LoVo (cell line): ENCODE data around the gene PRKCA.
"Not testable (repeated sequence)": the region's sequence is repeated elsewhere in the genome, so short reads cannot be mapped to it uniquely, and the experiment has no call there.

Source experiments
- DNase-seq: peaks from one replicate; pipeline ENCODE4 v3.0.0-alpha.2; 2016; ENCODE audit warnings: low spot score

The PRKCA gene

DNA sequence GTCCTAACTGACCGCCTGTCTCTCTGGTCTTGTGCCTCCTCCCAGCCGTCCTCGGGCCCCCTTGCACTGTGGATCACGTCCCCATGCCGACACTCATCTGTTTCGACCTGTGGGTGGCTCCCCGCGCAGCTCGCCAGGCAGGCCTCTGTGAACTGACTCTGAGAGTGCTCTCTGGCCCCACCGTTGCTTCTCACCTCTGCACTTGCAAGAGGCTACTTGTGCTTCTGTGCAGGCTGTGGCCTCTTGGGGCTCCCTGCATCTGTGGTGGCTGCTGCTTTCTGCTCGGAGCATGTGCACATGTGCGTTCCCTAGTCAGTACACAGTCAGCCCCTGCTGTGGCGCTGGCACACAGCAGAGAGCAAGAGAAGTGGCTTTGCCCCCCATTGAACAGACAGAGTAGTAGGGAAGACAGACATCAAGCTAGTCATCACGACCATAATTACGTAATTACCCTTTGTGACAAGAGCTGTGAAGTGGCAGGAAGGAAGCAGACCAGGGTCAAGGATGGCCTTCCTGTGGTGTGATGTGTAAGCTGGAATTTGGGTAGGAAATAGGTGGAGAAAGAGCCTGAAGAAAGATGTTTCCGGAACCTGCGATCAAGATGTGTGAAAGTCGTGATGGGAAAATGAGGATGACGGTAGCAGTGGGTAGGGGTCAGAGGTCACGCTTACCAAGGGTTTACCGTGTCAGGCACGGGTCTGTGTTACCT, 276.5 kb downstream of the PRKCA start:
- DNase-seq: no peak

DNA sequence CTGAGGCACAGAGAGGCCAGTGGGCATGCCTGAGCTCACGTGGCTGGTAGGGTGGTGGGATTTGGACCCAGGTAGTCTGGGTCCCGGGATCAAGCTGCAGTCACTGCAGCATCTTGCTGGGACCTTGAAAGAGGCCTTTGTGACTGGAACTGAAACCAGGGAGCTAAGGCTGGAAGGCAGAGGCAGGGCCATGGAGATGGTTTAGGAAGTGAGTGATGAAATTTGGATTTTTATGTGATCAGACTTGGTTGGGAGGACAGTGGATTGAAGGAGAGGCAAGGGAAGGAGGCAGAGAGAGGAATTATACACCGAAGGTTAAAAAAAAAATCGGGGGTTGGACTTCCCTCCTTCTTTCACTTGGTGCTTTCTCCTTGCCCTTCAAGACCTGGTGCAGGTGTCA, 277.1 kb downstream of the PRKCA start:
- no peak for DNase-seq

DNA sequence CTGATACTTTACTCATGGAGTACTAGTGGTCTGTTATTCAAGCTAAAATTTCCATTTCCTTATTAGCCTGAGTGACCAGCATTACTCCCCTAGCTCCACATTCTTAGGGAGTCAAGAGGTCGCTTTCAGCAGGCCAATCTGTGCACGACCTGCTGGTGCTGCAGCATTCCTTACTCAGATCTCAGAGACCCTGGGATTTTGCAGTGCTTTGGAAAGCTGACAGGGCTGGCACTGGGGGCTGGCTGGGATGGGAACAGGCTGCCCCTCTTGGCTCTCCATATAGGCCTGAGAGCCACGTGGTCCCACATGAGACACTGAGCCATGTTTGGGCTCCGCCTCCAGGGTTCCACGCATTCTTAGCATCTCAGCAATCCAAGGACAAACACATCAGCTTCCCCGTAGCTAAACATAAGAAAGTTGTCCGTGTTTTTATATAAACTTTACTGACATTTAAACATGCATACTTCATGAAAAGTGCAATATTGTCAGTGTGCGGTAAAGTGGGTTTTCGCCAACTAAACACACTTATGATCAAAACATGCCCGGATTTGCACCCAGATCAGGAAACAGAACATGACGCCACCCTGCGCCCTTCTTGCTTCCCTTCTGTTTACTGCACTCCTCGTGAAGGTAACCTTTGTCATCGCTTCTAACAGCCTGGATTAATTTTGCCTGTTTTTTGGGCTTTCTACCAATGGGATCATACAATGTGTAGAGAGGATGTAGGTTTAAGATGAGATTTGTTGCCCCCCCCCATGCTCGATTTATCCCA, 278.0 kb downstream of the PRKCA start:
- no peak for DNase-seq

DNA sequence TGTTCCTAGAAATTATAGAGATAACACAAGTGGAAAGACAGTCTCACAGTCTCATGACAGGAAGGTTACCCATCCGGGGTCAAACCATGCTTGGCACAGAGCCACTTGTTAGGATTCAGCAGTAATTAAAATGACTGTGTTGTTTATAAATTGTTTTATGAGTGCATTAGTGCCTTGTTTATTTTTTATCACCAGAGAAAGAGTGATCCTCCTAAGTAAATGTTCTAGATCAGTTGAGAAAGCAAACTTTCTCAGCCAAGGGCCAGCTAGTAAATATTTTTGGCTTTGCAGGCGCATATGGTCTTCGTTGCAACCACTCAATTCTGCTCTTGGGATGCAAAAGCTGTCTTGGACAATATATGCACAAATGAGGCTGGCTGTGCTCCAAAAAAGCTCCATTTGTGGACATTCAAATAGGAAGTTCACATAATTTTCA, 278.6 kb downstream of the PRKCA start:
- DNase-seq: peak; percentile 37

DNA sequence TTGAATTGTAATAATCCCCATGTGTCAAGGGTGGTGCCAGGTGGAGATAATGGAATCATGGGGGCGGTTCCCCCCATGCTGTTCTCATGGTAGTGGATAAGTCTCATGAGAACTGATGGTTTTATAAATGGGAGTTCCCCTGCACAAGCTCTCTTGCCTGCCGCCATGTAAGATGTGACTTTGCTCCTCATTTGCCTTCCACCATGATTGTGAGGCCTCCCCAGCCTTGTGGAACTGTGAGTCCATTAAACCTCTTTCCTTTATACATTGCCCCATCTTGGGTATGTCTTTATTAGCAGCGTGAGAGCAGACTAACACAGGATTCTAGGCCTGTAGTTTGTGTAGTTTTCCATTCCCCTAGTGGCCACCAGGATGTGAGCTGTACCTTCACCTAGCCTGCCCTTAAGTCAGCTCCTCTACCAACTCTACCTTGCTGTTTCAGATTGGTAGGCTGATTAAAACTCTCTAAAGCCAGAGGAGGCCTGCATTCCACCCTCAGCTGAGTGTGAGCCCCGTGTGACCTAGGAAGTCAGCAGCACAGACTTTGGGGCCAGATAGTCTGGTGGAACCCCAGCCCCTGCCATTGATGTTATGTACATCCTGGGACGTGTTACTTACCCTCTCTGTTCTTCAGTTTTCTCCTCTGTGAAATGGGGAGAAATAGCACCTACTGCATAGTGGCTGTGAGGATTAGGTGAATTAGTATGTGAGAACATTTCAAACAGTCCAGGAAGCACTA, 280.1 kb downstream of the PRKCA start:
- DNase-seq: no peak

DNA sequence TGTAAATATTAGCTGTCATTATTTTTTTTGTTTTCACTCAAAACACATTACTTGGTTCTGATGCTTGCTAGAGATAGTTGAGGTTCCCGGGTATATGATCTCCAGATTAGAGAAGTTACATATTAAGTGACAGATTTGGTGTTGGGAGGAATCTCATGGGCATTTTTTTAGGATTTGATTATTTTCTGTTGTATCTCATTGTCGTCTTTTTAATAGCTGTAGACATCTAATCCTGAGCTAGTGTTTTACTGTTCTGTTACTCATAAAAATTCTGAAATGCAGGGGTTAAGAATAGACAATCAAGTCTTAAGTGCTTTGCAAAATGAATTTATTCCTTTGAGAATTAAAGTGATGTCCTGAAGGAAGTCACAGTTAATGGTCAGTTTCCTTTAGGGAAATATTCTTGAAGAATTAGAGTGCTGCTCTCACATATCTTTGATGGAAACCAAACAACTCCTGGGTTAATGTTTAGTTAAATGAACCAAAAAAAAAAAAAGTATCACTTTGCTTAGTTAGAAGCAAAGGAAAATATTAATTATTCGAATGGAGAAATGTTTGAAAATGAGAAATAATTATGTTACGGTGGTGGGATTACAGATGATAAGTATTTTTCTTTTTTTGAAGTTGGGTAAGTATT, 280.8 kb downstream of the PRKCA start:
- no peak for DNase-seq

DNA sequence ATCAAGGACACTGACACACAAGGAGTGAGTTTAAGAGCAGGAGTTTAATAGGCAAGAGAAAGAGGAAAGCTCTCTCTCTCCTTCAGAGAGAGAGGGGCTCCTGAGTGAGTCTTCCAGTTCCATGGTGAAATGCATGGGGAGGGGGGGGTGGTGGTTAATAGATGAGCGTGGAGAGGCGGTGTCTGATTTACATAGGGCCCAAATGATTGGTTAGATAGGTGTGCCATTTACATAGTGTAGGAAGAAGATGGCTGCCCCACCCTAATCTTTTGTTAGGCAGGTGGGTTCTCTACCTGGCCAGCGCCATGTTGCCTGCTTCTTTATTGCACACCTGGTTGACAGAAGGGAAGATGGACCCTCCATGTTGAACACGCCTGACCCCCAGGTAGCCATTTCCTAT, 282.5 kb downstream of the PRKCA start:
- DNase-seq: no peak

DNA sequence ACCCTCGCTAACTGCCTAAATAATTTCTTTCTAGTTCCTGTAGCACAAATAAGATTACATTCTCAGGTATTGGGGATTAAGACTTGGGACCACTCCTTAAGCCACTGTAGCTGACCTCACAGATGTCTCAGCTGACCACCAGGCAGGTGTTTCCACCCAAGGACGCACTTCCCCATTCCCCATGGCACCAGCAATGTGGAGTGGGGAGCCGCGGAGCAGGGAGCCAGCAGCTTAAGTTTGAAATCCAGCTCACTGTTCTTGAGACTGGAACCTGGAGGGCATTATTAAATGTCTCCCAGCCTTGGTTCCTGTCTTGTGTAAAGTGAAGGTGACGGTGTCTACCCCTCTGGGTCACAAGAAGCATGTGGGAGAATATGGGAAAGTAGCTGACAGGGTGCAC, 283.1 kb downstream of the PRKCA start:
- no peak for DNase-seq

DNA sequence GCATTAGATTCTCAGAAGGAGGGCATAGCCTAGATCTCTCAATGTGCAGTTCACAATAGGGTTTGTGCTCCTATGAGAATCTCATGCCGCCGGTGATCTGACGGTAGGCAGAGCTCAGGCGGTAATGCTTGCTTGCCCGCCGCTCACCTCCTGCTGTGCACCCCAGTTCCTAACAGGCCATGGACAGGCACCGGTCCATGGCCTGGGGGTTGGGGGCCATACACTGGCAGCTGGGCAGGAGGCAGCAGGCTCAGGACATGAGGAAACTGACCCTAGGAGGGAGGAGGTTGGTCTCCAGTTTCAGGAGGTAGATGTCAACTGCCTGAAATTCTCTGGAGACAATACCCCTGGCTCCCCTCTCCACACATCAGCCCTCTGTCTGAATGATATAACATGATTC, 287.5 kb downstream of the PRKCA start:
- no peak for DNase-seq

DNA sequence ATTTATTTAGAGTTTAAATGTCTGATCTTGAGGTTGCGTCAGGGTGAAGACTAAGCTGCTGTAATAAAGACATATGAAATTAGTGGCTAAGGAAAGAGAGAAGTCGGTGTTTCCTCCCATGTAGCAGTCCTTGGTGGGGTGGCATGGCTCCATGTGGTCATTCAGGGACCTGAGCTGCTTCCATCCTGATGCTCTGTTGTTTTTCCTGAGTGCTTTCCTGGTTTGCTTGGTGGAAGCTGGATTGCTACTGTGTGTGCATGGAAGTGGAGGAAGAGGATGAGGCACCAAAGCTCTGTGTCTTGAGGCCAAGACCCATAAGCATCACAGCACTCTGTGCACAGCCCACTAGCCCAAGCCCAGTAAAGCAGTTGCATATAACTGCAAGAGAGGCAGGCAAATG, 290.7 kb downstream of the PRKCA start:
- no peak for DNase-seq

DNA sequence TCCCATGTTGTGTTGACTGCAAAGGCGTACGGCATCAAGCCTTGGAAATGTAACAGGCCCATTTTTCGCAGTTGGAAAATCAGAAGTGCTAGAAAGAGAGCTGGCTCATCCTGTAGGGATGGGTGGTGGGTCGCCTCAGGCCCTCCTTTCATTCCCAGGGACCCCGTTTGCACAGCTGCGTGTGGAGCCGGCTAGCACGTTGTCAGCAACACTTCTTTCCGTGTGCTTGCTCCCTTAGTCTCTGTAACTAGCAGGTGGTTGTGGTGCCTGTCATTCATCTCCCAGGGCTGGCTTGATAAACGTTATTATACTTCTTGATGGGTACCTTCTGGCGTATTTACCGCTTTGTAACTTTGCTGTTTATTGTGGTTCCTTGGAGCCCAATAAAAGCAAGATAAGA, 293.5 kb downstream of the PRKCA start:
- no peak for DNase-seq

DNA sequence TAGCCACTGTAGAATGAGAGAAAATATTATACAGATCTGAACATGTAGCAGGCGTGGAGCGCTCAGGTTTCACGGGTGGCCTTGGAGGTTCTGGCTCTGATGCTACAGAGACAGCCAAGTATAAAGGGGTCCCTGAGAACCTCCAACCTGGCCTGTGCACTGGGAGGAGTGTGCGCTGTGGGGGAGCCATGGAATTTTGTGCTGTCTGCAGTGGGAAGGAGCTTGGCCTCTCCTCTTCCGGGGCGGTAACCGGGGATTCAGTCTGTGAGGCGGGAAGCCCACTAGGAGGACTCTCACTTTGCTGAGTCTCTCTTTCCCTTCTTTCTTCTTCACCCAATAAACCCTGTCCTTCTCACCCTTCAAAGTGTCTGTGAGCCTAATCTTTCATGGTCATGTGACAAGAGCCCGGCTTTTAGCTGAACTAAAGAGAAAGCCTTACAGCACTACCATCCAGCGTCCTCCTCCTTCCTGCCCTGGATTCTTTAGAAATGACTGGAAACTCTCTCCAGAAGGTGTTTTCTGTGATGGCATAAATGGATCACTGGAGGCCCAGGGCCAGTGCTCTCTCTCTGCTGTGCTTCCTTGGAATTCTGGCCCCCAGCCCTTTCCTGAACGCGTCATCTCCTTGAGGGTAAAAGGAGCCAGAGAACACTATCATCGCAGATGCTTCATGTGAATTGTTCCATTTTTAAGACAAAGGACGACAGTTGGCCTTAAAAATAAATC, 300.4 kb downstream of the PRKCA start:
- DNase-seq: no peak

DNA sequence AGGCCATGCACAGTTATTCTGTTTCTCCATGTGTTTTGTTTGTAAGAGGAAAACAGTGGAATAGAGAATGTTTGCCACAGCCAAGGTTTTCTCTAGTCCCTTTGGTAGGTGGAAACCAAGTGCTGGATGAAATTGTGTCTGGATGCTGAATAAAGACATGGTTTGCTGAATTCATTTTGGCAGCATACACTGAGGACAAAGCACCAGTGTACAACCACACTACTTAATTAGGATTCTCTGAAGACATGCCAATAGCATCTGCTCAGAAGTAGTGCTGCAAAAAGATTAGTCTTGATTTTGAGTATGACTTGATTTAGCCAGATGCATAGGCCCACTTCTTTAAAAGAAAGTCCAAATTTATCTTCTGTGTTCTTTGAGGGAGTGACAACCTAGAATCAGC, 302.0 kb downstream of the PRKCA start:
- DNase-seq: no peak

DNA sequence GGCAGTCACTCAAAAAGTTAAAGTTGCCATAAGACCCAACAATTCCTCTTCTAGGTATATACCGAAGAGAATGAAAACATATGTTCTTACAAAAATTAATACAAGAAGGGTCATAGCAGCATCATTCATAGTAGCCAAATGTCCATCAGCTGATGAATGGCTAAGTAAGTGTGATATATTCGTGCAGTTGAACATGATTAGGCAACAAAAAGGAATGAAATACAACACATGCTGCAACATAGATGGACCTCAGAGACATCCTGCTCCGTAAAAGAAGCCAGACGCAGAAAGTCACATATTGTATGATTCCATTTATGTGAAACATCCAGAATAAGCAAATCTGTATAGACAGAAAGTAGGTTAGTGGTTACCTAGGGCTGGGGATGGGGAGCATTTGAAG, 303.1 kb downstream of the PRKCA start:
- no peak for DNase-seq

DNA sequence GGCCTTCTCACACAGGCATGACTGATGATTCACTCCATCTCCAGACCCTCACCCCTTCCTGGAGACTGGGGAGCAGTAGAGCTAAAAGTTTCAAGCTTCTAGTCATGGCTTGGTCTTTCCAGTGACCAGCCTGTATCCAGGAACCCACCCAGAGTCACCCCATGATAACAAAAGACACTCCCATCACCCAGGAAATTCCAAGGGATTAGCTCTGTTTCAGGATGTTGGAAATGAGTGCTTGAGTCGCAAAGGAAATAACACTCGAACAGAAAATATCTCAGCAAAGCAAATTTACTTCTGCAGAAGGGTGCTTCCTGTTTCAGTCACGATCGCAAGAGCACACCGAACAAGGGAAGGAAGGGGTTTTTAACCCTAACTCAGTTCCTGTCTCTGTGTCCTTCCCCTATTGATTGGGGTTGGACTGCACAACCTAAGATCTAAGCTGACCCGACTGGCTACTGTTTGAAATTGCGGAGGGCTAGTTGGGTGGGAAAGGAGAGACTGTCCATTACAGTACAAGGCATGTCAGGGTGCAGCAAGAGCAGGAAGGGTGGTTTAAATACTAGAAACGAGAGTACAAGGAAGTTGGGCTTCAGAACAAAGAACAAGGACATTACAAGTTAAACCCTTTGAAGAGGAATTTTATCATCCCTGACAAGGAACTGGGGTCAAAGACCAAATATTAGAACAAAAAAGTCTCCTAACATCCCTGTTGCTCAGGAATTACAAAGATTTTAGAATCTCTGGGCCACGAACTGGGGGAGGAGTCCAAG, 308.1 kb downstream of the PRKCA start:
- DNase-seq: no peak

DNA sequence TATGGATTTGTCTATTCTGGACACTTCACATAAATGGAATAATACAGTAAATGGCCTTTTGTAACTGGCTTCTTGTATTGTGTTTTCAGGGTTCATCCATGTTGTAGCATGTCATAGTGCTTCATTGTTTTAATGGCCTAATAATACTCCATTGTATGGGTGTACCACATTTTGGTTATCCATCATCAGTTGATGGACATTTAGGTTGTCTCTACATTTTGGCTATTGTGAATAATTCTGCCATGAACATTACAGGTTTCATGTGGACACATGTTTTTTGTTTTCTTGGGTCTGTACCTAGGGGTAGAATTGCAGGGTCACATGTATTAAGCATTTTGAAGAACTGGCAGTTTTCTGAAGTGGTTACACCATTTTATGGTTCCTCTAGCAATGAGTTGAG, 309.0 kb downstream of the PRKCA start:
- no peak for DNase-seq

DNA sequence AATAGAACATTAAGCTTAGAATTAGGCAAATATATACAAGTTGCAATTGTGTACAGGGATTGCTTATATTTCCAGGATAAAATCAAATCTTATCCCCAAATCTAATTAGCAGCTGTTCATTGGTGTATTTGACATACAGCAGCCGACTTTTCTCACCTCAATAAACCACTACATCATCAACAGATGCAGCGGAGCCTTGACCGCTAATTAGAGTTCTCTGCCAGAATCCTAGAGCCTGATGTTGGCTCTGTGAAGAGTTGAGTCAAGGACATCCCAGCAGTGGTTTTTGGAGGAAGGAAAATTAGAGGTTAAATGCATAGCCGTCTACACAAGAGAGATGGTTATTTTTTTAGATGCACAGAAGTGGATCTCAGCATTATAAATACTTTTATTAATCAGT, 310.6 kb downstream of the PRKCA start:
- DNase-seq: no peak

DNA sequence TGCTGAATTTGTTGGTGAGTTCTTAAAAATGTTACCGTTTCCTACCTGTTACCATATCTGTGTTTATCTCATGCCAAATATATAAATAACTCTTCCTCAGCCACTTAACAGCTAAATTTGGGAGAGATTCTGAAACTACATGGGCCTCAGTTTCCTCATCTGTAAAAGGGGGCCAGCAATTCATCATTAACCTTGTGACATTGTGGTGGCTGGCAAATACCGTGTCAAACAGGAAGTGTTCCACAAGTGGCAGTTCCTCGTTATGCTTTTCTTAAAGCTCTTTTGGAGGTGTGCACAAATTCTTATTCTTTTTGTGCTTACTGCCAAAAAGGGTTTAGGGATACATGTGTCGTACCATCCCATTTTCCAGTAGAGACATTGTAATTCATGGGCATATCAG, 312.1 kb downstream of the PRKCA start:
- no peak for DNase-seq

DNA sequence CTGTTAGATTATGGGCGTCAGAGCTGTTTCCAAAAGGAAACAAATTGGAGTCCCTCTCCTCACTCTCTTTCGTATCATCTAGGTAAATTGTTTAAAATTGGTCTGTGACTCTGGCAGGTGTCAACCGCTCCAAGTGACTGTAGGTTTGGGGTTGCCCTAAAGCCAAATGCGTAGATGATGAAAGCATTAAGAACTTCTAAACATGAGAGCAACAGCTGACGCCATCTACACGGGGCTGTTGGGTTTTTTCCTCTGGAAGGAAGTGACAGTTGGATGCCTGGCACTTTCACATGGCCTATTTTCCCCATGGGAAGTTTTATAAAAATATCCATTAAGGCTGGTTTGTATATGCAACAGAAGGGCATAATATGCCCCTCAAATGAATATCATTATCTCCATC, 316.8 kb downstream of the PRKCA start:
- no peak for DNase-seq

DNA sequence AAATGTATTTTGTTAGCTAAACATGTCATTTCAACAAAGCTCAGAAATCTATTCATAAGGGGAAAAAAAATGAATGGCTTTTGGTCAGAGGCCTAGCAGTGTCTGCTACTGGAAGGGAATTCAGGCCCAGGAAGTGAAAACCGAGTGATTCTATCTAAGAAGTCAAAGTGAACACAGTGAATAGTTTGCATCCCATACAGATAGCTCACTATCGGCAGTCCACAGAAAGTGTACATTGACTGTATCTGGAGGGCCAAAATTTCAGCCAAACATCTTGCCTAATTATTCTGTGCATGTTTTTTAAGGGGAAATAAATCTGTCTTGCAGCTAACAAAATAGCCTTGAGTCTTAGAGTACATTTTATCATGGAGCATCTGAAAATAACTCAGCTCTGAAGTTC, 318.1 kb downstream of the PRKCA start:
- DNase-seq: no peak

DNA sequence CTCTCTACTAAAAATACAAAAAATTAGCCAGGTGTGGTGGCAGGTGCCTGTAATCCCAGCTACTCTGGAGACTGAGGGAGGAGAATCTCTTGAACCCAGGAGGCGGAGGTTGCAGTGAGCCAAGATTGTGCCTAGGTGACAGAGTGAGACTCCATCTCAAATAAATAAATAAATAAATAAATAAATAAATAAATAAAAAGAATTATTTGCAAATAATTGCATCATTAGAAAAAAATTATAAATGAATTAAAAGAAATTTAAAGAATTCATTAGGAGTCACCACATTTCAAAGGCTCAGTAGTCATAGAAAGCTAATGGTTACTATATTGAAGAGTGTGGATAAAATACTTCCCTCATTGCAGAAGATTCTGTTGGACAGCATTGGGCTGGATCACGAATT, 322.2 kb downstream of the PRKCA start:
- DNase-seq: not testable (repeated sequence)
